ENCODE measurements around the gene TMBIM6.
"Not testable (repeated sequence)": the region's sequence is repeated elsewhere in the genome, so short reads cannot be mapped to it uniquely, and the experiment has no call there.

The TMBIM6 gene

DNA sequence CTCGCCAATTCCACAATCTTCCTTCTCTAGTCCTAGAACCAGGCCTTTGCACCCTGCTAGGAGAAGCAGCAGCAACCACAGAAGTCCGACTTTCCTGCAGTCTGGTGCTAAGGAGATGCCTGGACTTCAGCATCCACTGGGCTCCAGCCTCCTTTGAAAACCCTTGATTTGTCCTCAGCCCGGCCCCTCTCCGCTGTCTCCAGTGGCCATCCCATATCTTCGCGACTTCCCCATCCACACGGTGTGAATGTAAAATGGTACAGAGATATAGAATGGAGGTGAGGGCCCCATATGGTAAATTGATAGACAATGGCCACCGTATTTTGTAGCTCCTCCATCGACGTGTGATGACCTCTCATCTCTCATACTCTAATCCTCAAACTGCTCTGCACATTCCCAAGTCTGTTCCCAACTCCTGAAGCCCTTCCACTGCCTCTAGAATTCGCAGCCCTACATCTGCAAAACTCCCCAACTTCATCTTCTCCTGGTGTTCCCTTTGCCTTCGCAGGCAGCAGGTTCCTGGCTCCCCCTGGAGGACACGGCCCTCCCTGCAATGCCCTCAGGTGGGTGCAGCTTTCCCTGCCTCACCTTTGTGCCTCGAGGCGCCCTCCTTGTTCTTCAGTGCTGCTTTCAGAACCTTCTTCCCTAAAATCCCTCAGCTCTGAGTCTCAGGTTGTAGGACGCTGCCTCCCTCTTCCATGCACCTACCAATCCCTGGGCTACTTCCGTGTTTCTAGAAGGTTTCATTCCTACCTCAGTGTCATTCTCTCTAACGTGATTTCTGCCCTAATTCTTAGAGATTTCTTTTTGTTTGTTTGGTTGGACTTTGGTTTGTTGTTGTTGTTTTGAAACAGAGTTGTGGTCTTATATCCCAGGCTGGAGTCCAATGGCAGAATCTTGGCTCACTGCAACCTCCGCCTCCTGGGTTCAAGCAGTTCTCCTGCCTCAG is 36.7 kb downstream of the TMBIM6 start:
- DNase-seq: peak; percentile 84

GRCh38 chr12:49779581-49779980 is 38.2 kb downstream of the TMBIM6 start:
- DNase-seq: no peak

DNA sequence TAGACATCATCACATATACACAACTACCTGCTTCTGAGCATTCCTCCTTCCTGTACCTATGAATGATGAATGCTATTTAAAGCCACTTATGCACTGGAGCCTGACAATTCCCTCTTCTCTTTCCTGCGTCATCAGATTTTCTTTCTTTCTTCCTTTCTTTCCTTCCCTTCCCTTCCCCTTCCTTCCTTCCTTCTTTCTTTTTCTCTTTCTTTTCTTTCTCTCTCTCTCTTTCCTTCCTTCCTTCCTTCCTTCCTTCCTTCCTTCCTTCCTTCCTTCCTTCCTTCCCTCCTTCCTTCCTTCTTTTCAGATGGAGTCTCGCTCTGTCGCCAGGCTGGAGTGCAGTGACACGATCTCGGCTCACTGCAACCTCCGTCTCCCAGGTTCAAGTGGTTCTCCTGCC is 39.6 kb downstream of the TMBIM6 start:
- not testable (repeated sequence) for DNase-seq

GRCh38 chr12:49783917-49784676 is 42.7 kb downstream of the TMBIM6 start:
- no peak for DNase-seq

- no peak for DNase-seq
Measured at GRCh38 chr12:49784756-49785409, 43.5 kb downstream of the TMBIM6 start.

DNA sequence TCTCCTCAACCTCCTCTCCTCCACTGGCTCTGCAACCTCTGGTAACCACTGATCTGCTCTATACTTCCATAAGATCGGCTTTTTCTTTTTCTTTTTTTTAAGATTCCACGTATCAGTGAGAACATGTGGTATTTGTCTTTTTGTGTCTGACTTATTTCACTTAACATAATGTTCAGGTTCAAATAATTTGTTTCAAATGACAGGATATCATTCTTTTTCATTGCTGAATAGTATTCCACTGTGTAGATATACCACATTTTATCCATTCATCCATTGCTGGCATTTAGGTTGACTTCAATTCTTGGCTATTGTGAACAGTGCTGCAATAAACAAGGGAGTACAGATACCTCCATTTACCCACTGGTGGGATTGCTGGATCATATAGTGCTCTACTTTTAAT is 46.3 kb downstream of the TMBIM6 start:
- DNase-seq: no peak

- DNase-seq: no peak
Measured at GRCh38 chr12:49789992-49790391, 48.6 kb downstream of the TMBIM6 start.

DNA sequence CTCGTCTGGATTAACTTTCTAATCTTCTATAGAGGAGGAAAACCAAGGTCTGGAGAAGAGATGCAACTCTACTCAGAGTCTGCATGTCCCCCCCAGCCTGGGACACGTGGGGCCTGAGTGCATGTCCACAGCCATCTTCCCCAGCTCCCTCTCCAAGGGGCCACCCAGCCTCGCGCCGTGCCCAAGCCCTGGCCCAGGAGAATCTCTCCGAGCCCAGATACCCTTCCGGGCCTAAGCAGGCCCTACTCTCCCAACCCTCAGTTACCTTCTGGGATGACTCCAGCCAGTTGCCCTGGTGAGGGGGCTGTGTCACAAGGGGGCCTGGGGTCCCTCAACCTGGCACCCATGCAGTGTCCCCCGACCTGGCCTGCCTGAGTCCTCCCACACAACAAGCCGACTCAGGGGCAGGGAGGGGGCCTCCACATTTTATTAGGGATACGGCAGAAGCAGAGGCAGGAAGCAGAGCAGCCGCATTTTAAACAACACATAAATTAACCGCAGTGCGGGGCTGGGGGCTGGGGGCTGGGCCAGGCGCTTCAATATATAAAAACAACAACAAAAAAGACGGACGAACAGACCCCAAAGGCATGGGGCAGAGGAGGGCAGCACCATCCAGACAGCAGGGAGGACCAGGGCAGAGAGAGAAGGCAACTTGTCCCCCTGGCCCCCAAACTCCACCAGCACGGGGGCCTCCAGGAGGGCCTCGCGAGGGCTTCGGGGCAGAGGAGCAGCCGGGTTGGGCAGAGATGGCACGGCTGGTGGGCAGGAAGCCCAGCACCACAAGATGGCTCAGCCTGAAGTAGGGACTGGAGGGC is 49.6 kb downstream of the TMBIM6 start:
- no peak for DNase-seq

DNA sequence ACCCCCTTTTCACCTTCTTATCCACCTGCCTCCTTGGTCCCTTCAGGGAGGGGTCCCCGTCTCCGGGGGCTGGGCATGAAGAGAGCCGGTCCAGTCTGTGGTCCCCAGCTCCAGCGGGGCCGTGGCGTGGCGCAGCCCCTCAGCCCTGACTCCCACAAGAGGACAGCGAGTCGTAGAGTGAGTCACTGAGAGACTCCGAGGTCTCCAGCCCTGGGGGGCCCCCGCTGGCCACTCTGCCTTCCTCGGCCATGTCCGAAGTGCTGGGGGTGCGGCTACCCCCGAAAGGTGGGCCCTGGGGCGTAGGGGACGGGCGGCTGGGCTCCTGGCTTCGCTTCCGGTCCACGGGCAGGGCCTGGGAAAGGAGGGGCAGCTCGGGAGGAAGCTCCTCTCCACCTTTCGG is 50.3 kb downstream of the TMBIM6 start:
- no peak for DNase-seq

GRCh38 chr12:49792181-49792970 is 51.0 kb downstream of the TMBIM6 start:
- DNase-seq: no peak

DNA sequence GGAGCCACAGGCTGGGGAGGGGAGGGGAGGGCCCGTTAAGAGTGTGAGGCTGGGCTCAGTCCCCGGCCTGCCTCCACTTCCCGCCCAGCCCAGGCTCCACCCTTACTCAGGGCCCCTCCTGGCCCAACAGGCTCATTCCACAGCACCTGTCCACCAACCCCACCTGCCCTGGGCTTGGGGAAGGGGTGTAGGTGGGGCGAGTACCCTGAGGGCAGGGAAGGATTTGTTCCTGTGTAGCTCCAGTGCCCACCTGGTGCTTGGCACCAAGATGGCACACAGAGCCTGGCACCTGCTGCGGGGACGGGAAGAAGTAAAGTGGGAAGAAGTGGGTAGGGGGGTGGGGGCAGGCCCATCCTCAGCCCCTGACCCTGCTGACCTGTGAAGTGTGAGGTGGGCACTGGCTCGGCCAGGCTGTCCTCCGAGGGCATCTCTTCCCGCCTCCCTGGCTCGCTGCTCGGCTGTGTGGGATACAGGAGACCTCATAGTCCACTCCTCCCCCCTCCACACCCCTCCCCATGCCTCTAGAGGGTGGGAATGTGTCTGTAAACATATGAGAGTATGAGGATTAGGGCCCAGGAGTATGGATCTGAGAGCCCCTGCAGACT is 51.7 kb downstream of the TMBIM6 start:
- DNase-seq: no peak

DNA sequence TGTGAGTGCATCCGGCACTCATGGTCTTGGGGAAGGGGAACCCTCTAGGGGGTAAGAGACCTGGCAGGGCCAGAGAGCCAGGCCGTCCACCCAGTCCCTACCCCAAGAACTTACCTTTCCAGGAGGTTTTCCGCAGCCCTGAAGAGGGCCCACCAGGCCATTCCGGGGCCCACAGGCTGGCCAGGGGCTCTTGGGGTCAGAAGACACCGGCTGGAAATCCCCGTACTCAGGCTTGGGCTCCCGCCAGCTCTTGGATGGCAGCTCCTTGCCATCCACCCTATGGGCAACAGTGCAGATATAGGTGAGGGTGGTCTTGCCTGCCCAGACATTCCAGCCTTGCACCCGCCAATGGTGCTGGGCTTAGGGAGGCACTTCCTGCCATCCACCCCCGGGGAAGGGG is 52.3 kb downstream of the TMBIM6 start:
- no peak for DNase-seq

DNA sequence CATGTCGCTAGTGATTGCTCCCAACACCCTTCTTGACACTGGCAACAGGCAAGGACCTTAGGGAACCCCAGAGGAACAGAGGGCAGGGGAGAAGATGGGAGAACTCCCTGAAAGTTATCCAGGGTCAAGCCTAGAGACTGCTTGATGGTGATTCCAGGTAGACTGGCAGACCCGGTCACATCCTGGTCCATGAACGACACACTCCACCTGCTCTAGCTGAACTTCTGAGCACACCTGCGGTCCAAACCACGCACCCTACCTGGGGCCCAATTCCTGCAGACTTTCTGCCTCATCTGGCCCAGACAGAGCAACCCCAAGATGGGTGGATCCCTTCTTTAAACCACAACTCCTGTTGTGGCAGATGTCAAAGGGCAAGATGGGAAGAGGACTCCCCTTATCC is 52.7 kb downstream of the TMBIM6 start:
- no peak for DNase-seq

DNA sequence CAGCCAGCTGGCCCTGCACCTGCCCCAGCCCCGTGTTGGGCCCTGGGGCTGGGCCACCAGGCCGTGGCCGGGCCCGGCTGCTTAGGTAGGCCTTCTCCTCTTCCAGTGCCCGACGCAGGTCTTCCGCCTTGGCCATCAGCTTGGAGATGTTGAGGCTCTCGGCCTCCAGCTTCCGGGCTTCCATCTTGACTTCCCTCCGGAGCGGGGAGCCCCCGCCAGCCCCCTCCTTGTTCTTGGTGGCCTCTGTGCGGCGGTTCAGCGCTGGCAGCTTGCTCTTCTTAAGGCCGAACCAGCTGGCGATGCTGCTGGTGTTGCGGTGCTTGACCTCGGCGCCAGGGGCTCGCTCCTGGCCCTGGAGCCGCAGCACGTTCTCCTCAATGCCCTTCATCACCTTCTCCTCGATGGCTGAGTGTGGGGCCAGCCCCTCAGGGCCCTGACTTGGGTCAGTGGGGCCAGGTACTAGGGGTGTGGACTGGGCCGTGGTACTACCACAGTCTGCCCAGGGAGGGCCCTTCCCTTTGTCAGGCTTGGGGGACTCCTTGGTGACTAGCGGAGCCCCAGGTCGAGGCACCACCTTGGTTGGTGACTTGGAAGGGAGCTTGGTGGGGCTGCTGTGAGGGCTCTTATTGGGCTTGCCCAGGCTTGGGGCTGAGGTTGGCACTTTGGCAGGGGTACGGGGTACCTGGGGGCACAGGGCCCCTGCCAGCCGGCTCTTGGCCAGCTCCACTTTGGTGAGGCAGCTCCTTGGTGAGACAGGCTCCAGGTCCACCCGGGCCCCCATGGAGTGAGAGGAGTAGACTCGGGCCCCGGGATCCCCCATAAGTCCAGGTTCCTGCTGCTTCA is 53.7 kb downstream of the TMBIM6 start:
- no peak for DNase-seq

DNA sequence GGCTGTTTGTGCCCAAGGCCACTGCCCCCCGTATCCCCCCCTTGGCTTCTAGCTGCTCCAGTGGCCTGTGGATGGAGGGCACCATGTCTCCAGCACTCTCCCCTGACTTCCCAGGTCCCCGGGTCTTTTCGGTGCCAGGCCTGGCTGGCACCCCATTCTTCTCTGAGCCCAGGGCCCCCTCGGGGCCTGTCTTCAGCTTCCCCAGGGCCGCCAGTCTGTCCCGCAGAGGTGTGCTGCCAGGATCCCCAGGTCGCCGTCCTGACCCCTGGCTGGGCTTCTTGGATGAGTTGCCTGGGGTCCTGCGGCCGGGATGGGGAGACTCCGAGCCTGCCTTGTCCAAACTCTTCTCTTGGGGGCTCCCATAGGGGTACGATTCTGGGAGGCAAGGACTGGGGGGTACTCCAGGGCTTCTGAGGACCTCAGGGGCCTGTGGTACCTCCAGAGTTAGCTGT is 54.3 kb downstream of the TMBIM6 start:
- no peak for DNase-seq

DNA sequence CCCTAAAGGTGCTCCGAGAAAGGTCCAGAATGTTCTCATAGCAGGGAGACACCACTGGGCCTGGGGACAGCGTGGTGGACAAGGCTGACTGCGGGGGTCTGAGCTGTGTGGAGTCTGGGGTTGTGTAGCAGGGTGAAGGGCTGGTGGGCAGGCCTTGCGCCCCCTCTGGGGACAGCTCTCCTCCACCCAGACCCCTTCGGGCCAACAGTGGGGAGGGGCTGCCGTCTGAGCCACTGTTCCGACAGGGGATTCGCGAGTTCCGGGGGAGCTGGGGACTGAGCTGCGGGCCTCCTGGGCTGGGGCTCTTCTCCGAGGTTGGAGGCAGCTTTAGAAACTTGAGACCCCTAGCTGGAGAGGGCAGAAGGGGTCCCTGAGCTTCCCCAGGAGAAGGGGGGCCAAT is 54.8 kb downstream of the TMBIM6 start:
- DNase-seq: no peak

- no peak for DNase-seq
Measured at GRCh38 chr12:49796606-49797448, 55.5 kb downstream of the TMBIM6 start.

GRCh38 chr12:49797449-49797776 is 56.1 kb downstream of the TMBIM6 start:
- no peak for DNase-seq

- DNase-seq: no peak
Measured at GRCh38 chr12:49798248-49798647, 56.9 kb downstream of the TMBIM6 start.

All from CD4-positive, alpha-beta T cell treated with Interleukin-6 for 4 hours (primary cell).